ENCODE results near the gene CHPF2.

Gene CHPF2

DNA sequence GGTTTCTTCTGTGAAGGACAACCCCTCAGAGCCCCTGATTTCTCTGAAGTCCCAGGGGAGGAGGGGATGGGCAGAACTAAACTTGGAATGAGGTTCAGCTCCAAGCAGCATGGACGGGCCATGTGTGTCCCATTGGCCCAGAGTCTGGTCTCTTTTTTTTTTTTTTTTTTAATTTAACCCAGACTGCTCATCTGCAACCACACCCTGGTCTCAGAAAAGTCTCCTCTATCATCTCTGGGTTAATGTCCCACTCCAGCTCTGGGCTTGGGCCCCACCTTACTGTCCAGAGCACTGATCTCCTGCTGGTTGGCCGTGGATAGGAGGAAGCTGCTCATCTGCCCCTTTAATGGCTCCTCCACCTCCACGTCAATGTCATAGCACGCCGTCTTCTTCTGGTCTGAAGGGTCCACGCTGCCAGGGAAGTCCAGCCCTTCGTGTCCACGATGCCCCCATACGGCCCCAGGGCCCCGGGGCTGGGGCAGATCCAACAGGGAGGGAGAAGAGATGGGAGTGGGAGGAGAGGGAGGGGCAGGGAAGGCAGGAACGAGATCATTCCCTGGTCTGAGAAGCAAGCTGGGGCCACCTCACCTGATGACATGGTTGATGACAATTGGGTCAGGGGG lies 7.7 kb downstream of the CHPF2 start:
- TF ChIP-seq, protein P1, sequence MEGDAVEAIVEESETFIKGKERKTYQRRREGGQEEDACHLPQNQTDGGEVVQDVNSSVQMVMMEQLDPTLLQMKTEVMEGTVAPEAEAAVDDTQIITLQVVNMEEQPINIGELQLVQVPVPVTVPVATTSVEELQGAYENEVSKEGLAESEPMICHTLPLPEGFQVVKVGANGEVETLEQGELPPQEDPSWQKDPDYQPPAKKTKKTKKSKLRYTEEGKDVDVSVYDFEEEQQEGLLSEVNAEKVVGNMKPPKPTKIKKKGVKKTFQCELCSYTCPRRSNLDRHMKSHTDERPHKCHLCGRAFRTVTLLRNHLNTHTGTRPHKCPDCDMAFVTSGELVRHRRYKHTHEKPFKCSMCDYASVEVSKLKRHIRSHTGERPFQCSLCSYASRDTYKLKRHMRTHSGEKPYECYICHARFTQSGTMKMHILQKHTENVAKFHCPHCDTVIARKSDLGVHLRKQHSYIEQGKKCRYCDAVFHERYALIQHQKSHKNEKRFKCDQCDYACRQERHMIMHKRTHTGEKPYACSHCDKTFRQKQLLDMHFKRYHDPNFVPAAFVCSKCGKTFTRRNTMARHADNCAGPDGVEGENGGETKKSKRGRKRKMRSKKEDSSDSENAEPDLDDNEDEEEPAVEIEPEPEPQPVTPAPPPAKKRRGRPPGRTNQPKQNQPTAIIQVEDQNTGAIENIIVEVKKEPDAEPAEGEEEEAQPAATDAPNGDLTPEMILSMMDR (conservative IDR thresholded peaks at IDR 0.05; ENCODE audit: low read depth, low read length), result no peak
- H3K4me3 ChIP-seq (ENCODE audit: low read length), result no peak overlapping the region
- no peak for DNase-seq (ENCODE audit: low read depth)

DNA sequence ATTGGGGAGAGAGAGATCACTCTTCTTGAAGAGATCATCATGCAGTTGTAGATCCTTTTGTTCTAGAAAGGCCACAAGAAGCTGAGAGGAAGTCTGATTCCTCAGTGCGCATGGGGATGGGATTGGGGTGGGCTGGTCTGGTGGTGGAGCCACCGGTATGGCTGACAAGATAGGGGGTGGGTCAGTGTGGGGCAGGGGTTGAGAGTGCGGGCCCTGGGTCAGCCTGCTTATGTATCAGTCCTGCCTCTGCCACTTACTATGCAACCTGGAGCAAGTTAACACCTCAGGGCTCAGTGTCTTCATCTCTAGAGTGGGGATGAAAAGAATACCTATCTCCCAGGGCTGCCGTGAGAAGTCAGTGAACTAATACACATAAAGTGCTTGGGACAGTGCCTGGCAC lies 8.3 kb downstream of the CHPF2 start:
- TF ChIP-seq, protein P1 (conservative IDR thresholded peaks at IDR 0.05; ENCODE audit: low read depth, low read length), result no peak
- no peak overlapping the region for H3K4me3 ChIP-seq (ENCODE audit: low read length)
- no peak for DNase-seq (ENCODE audit: low read depth)

DNA sequence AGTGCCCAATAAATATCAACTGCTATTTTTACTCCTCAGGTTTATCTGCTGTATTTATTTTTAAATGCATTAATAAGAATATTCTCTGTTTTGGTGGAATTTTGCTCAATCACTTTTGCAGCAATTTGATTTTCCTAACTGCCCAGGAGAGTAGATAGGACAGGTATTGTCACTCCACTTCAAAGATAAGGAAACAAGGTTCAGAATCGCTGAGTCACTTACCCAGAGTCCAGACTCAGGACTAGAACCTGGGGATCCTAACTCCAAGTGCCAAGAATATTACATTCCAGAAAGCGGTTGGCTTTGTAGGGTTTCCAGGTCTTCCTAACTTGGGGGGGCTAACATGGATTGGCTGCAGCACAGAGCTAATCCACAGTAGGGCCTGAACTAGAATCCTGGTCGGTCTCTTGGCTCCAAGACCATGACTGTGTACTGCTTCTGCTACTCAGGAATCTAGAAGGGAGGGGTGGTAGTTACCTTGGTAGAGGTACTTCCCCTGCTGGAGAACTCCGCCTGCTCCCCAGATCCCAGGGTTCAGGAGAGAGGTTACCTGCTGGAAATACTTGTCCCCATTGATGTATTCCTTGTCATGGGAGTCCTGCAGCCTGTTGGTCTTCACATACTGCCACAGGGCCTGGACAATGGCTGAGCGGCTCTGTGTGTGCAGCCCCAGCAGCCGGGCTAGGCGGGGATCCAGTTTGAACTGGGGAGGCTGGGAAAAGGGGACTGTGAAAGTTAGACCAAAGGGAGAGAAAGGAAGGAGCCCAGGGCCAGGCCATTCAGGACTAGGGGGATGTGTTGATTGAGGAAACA lies 8.9 kb downstream of the CHPF2 start:
- DNase-seq (ENCODE audit: low read depth), result no peak
- TF ChIP-seq, protein P1 (conservative IDR thresholded peaks at IDR 0.05; ENCODE audit: low read depth, low read length), result no peak
- no peak overlapping the region for H3K4me3 ChIP-seq (ENCODE audit: low read length)

DNA sequence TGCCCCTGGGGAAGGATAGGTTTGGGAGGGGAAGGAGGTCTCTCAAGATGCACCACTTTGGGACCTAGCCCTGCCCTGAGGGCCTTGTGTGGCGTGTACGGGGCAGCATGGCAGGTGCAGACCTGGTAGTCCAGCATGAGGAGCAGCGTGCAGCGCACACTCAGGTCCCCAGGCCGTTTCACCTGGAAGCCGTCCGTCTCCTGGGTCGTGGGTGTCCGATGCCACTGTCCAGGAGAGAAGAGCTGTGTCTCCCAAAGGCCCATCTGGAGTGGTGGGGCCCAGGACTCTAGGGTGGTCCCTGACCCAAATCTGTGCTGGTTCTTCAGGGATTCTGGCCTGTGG lies 9.4 kb downstream of the CHPF2 start:
- TF ChIP-seq, protein P1 (conservative IDR thresholded peaks at IDR 0.05; ENCODE audit: low read depth, low read length), result no peak
- no peak for DNase-seq (ENCODE audit: low read depth)
- no peak overlapping the region for H3K4me3 ChIP-seq (ENCODE audit: low read length)

DNA sequence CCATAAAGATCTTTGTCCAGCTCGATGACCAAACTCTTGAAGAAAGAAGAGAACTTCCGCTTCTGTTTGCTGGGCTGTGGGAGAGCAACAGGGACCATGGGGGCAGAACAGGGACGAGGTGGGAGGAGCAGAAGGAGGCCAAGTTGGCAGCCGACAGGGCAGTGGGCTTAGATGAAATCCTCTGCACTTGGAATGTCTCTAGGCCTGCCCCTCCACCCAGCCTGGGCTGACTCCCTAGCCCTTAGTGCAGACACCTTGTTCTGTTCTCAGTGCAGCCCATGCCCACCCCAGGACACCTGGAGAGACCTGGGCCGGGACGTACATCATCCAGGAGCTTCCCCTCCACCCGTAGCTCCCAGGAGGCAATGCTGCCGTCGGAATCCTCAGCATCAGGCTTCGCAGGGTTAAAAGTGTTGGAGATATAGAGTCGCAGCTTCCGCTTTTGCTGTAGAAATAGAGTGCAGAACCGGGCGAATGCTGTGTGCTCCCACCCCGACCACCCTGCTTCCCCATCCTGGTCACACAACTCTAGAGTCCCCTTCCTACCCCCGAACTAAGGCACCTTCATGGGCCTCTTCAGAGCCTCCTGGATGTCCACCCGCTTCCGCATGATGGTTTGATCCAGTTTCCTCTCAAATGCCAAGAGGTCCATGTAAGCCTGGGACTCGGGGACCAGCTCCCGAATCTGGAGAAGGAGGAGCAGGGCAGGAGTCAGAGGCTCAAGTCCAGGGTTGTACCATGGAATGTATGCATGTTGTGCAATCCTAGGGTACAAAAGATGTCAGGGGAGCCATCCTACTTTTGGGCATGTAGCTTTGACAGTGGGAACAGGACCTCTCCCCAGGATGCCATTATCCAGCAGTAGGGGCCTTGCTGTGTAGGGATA lies 10.1 kb downstream of the CHPF2 start:
- no peak overlapping the region for H3K4me3 ChIP-seq (ENCODE audit: low read length)
- no peak for DNase-seq (ENCODE audit: low read depth)
- TF ChIP-seq, protein P1 (conservative IDR thresholded peaks at IDR 0.05; ENCODE audit: low read depth, low read length), result no peak

DNA sequence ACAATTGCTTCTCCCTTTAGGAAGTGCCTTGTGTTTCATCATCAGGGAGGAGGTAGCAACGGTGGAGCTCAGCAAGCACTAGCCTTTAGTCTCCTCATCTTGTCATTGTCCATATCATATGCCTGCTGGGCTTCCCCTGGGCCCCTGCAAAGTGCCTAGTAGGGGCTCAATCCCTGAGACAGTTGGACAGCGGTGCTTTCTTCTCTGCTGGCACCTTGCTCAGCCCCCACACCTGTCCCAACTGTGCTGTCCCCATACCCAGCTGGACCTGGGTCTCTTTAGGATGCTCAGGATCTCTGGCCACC lies 10.7 kb downstream of the CHPF2 start:
- H3K4me3 ChIP-seq (ENCODE audit: low read length), result no peak overlapping the region
- no peak for DNase-seq (ENCODE audit: low read depth)
- TF ChIP-seq, protein P1 (conservative IDR thresholded peaks at IDR 0.05; ENCODE audit: low read depth, low read length), result no peak

Data from retinal pigment epithelial cell (primary cell).